ENCODE data around the gene CLIP2.
"Not testable (repeated sequence)": the region's sequence is repeated elsewhere in the genome, so short reads cannot be mapped to it uniquely, and the experiment has no call there.

The CLIP2 gene

GRCh38 chr7:74338366-74339108 lies 49.3 kb downstream of the CLIP2 start:
- DNase-seq, result no peak

- not testable (repeated sequence) for DNase-seq
Observed at GRCh38 chr7:74339648-74340047, 50.4 kb downstream of the CLIP2 start.

GRCh38 chr7:74343281-74344131 lies 54.3 kb downstream of the CLIP2 start:
- no peak for DNase-seq

GRCh38 chr7:74344132-74344496 lies 54.9 kb downstream of the CLIP2 start:
- no peak for DNase-seq

GRCh38 chr7:74344786-74345185 lies 55.6 kb downstream of the CLIP2 start:
- DNase-seq, result no peak

- no peak for DNase-seq
Observed at GRCh38 chr7:74345970-74346369, 56.8 kb downstream of the CLIP2 start.

- DNase-seq, result no peak
Observed at GRCh38 chr7:74349621-74350020, 60.4 kb downstream of the CLIP2 start.

GRCh38 chr7:74350751-74351150 lies 61.5 kb downstream of the CLIP2 start:
- no peak for DNase-seq

GRCh38 chr7:74351836-74352235 lies 62.6 kb downstream of the CLIP2 start:
- DNase-seq, result no peak

GRCh38 chr7:74352551-74353138 lies 63.4 kb downstream of the CLIP2 start:
- DNase-seq, result not testable (repeated sequence)

- DNase-seq, result no peak
Observed at GRCh38 chr7:74354009-74354408, 64.8 kb downstream of the CLIP2 start.

GRCh38 chr7:74355091-74355490 lies 65.9 kb downstream of the CLIP2 start:
- no peak for DNase-seq

- no peak for DNase-seq
Observed at GRCh38 chr7:74356589-74357315, 67.5 kb downstream of the CLIP2 start.

GRCh38 chr7:74360008-74360407 lies 70.8 kb downstream of the CLIP2 start:
- no peak for DNase-seq

GRCh38 chr7:74362266-74362665 lies 73.1 kb downstream of the CLIP2 start:
- no peak for DNase-seq

- DNase-seq, result no peak
Observed at GRCh38 chr7:74364061-74364460, 74.9 kb downstream of the CLIP2 start.

GRCh38 chr7:74365322-74366022 lies 76.3 kb downstream of the CLIP2 start:
- peak; percentile 70 for DNase-seq

- no peak for DNase-seq
Observed at GRCh38 chr7:74371381-74372341, 82.5 kb downstream of the CLIP2 start.

GRCh38 chr7:74372511-74373111 lies 83.4 kb downstream of the CLIP2 start:
- DNase-seq, result no peak

- DNase-seq, result no peak
Observed at GRCh38 chr7:74373536-74373935, 84.3 kb downstream of the CLIP2 start.

GRCh38 chr7:74375726-74376220 lies 86.6 kb downstream of the CLIP2 start:
- DNase-seq, result no peak
